Panc1 (cell line): Measurements from ENCODE around the gene TRIM8. TPM values are rescaled to one million over a fixed set of nuclear protein-coding genes. Genes with fewer than 3 reads are reported as not detected.

Experiments
- ATAC-seq: fragments of 200-7000 bp; cut with Tn5 transposase; 2 replicates; pipeline ENCODE4 v1.9.1; 2020; ENCODE audit warnings: mild to moderate bottlenecking, moderate library complexity
- BruUV-seq: library from RNA; stranded (reverse); fragments of 400-500 nt; replicated peaks from 2 replicates; lab custom pipeline; 2021; lab: Mats Ljungman, UMichigan
- CTCF ChIA-PET: fragments of 300-600 bp; sonication (Branson Sonifier 250); formaldehyde crosslinking; loops from one replicate; lab custom pipeline; 2022; ENCODE audit warnings: antibody characterized with exemption; lab: Charles Lee
- POLR2A ChIA-PET: fragments of 300-600 bp; sonication (Branson Sonifier 250); formaldehyde crosslinking; loops from one replicate; lab custom pipeline; 2022; ENCODE audit warnings: antibody characterized with exemption; lab: Charles Lee
- DNase-seq: peaks from one replicate; pipeline ENCODE4 v3.0.0-alpha.2; 2010; ENCODE audit warnings: low read depth, low spot score
- H3K27ac ChIP-seq: 2 replicates; pipeline ENCODE4 v1.5.1; 2011; ENCODE audit warnings: mild to moderate bottlenecking, low read length, inconsistent platforms
- H3K27me3 ChIP-seq: fragments of 200-500 bp; sonication (Bioruptor generic); 2 replicates; pipeline ENCODE4 v1.6.0; 2014; ENCODE audit warnings: low read length, inconsistent platforms; ENCODE audit not compliant: control insufficient read depth, insufficient read depth
- H3K36me3 ChIP-seq: fragments of 200-500 bp; sonication (Bioruptor generic); 2 replicates; pipeline ENCODE4 v1.5.1; 2014; ENCODE audit warnings: inconsistent platforms, mild to moderate bottlenecking, low read length, moderate library complexity; ENCODE audit not compliant: control insufficient read depth, insufficient read depth
- H3K4me1 ChIP-seq: 2 replicates; pipeline ENCODE4 v1.5.1; 2011; ENCODE audit warnings: inconsistent platforms, mild to moderate bottlenecking, low read length, moderate library complexity; ENCODE audit not compliant: control insufficient read depth, insufficient read depth
- H3K4me3 ChIP-seq, 2 experiments: 2 replicates each; pipeline ENCODE4 v1.5.1; 2011 to 2012; ENCODE audit warnings: low read depth in 2 of 2, low read length in 2 of 2, mild to moderate bottlenecking in 2 of 2, inconsistent platforms in 1 of 2, moderate library complexity in 1 of 2
- H3K9me3 ChIP-seq: fragments of 200-500 bp; sonication (Bioruptor generic); 2 replicates; pipeline ENCODE4 v1.5.1; 2014; ENCODE audit warnings: low read depth, mild to moderate bottlenecking, inconsistent platforms, low read length, moderate library complexity; ENCODE audit not compliant: control insufficient read depth, insufficient read depth
- POLR2AphosphoS5 ChIP-seq: IDR thresholded peaks from 2 replicates; pipeline ENCODE4 v1.6.1; 2012; ENCODE audit warnings: mild to moderate bottlenecking, low read depth, low read length, moderate library complexity
- SIN3A ChIP-seq: IDR thresholded peaks from 2 replicates; pipeline ENCODE4 v1.6.1; 2012; ENCODE audit warnings: low read depth, mild to moderate bottlenecking, low read length, moderate library complexity, borderline replicate concordance; ENCODE audit not compliant: insufficient read depth
- TCF7L2 ChIP-seq: IDR thresholded peaks from 2 replicates; pipeline ENCODE4 v1.6.1; 2011; ENCODE audit warnings: mild to moderate bottlenecking, low read depth, low read length, inconsistent platforms
- in situ Hi-C: cut with HindIII; loops from 2 replicates; pipeline ENCODE4 v1.10.0; 2016; ENCODE audit warnings: low sequenced_read_pairs, low pct_unique_long_range_greater_than_20kb
- intact Hi-C: fragments of 100-400 bp; cut with micrococcal nuclease; formaldehyde crosslinking; loops from one replicate; pipeline ENCODE4 v1.10.0; 2022; ENCODE audit not compliant: unreplicated experiment
- total RNA-seq: library from RNA; stranded (reverse); gene quantifications from one replicate; pipeline ENCODE4 v1.2.1, GENCODE V29; 2021; ENCODE audit not compliant: unreplicated experiment
- TF ChIP-seq, protein P1 (sequence below): fragments of 450-650 bp; IDR thresholded peaks from 2 replicates; pipeline ENCODE4 v1.5.1; 2017; ENCODE audit warnings: mild to moderate bottlenecking
- TF ChIP-seq, protein P2 (sequence below), 2 experiments: IDR thresholded peaks; 2 replicates each; pipeline ENCODE4 v1.6.1; 2011 to 2012; ENCODE audit warnings: low read depth in 2 of 2, control low read depth in 1 of 2, low read length in 1 of 2, mild to moderate bottlenecking in 1 of 2, moderate library complexity in 1 of 2; ENCODE audit not compliant: insufficient read depth in 1 of 2

TRIM8 gene
- total RNA-seq, 1 experiment from 2014 or later: 54.4 TPM

DNA sequence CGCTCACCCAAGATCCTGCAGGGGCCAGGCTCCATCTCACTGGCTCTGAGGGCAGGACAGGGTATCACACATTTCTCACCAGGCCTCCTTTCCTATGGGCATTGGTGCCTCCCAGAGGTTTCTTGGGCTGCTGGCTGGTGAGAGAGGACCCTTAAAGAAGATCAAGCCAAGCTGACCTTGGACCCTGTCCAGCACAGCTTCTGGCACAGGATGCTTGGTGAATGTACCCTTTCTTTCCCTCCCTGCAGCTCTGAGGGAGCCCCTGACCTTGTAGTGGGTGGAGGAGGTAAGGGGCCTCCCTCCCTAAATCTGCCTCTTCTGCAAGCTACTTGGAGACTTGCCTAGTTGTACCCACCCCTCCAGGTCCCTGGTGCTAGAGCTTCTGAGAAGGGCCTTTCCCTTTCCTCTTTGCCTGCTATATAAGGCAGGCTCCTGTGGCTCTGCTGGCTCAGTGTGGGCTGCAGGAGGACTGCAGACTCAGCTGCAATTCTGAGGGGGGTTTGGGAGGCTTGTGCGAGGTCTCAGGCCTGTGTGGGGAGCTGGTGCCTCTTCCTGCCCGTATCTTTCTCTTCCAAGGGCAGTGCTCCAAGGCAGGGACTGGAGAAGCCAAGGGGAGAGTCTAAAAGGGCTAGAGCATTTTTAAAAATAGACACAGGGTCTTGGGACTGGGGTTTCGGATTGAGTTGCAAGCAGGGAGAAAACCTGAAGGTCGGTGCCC lies 11.7 kb upstream of the TRIM8 start:
- Histone ChIP-seq H3K4me3 (no peak overlapping the region), H3K27ac (no peak overlapping the region), H3K36me3 (no peaks in the 10 kb centered on the region), H3K9me3 (no peaks in the 10 kb centered on the region), H3K4me1 (peaks cover 27% of the 10 kb centered on the region), H3K27me3 (no peaks in the 10 kb centered on the region)
- BruUV-seq: no TSS peak
- ATAC-seq (no peak), DNase-seq (no peak)
- ChIA-PET CTCF (interaction anchor here (0.6 to 1.0 kb wide), 2 partner anchors 49 to 139 kb away, joined by 3 to 4 read pairs; no protein-coding TSS in a partner anchor), POLR2A (no interaction called here)
- in situ Hi-C loops (no loop called here), intact Hi-C loops (no loop called here)
- no peak for TF ChIP-seq POLR2AphosphoS5
- no peak for TF ChIP-seq SIN3A
- TF ChIP-seq TCF7L2: no peak
- TF ChIP-seq, protein P1, sequence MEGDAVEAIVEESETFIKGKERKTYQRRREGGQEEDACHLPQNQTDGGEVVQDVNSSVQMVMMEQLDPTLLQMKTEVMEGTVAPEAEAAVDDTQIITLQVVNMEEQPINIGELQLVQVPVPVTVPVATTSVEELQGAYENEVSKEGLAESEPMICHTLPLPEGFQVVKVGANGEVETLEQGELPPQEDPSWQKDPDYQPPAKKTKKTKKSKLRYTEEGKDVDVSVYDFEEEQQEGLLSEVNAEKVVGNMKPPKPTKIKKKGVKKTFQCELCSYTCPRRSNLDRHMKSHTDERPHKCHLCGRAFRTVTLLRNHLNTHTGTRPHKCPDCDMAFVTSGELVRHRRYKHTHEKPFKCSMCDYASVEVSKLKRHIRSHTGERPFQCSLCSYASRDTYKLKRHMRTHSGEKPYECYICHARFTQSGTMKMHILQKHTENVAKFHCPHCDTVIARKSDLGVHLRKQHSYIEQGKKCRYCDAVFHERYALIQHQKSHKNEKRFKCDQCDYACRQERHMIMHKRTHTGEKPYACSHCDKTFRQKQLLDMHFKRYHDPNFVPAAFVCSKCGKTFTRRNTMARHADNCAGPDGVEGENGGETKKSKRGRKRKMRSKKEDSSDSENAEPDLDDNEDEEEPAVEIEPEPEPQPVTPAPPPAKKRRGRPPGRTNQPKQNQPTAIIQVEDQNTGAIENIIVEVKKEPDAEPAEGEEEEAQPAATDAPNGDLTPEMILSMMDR: no peak
- TF ChIP-seq, protein P2, sequence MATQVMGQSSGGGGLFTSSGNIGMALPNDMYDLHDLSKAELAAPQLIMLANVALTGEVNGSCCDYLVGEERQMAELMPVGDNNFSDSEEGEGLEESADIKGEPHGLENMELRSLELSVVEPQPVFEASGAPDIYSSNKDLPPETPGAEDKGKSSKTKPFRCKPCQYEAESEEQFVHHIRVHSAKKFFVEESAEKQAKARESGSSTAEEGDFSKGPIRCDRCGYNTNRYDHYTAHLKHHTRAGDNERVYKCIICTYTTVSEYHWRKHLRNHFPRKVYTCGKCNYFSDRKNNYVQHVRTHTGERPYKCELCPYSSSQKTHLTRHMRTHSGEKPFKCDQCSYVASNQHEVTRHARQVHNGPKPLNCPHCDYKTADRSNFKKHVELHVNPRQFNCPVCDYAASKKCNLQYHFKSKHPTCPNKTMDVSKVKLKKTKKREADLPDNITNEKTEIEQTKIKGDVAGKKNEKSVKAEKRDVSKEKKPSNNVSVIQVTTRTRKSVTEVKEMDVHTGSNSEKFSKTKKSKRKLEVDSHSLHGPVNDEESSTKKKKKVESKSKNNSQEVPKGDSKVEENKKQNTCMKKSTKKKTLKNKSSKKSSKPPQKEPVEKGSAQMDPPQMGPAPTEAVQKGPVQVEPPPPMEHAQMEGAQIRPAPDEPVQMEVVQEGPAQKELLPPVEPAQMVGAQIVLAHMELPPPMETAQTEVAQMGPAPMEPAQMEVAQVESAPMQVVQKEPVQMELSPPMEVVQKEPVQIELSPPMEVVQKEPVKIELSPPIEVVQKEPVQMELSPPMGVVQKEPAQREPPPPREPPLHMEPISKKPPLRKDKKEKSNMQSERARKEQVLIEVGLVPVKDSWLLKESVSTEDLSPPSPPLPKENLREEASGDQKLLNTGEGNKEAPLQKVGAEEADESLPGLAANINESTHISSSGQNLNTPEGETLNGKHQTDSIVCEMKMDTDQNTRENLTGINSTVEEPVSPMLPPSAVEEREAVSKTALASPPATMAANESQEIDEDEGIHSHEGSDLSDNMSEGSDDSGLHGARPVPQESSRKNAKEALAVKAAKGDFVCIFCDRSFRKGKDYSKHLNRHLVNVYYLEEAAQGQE (IDR thresholded peaks at IDR 0.05; ENCODE audit: insufficient read depth in 1 of 2, low read depth in 2 of 2, low read length in 1 of 2): no peak

DNA sequence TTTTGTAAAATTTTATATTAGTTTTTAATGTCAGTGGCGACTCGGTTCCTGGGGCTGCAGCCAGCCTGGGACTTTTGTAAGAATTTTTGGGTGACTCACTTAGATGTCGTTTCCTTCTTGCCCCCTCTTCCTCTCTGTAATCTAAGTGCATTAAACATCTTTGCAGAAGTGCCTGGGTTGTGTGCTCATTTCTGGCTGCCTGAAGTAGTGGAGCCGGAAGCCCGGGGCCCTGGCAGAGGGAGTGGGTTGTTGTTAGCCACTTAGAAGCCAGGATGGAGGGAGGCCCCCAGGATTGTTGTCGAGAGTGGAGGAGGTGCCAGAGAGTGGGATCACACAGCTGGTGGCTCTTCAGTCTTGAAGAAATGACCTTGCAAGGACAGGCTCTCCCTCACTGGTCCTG lies 11.0 kb upstream of the TRIM8 start:
- ATAC-seq (no peak), DNase-seq (no peak)
- Histone ChIP-seq H3K9me3 (no peaks in the 10 kb centered on the region), H3K27me3 (no peaks in the 10 kb centered on the region), H3K4me3 (no peak overlapping the region), H3K4me1 (peaks cover 20% of the 10 kb centered on the region), H3K36me3 (no peaks in the 10 kb centered on the region), H3K27ac (no peak overlapping the region)
- TF ChIP-seq POLR2AphosphoS5: no peak
- TF ChIP-seq, protein P1: no peak
- TF ChIP-seq, protein P2 (IDR thresholded peaks at IDR 0.05; ENCODE audit: insufficient read depth in 1 of 2, low read depth in 2 of 2, low read length in 1 of 2): no peak
- TF ChIP-seq TCF7L2: no peak
- TF ChIP-seq SIN3A: no peak
- intact Hi-C loops (no loop called here), in situ Hi-C loops (no loop called here)
- ChIA-PET CTCF (no interaction called here), POLR2A (no interaction called here)
- BruUV-seq: no TSS peak
